Measurements from ENCODE around the gene OR51E1.

OR51E1 gene, protein sequence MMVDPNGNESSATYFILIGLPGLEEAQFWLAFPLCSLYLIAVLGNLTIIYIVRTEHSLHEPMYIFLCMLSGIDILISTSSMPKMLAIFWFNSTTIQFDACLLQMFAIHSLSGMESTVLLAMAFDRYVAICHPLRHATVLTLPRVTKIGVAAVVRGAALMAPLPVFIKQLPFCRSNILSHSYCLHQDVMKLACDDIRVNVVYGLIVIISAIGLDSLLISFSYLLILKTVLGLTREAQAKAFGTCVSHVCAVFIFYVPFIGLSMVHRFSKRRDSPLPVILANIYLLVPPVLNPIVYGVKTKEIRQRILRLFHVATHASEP

DNA sequence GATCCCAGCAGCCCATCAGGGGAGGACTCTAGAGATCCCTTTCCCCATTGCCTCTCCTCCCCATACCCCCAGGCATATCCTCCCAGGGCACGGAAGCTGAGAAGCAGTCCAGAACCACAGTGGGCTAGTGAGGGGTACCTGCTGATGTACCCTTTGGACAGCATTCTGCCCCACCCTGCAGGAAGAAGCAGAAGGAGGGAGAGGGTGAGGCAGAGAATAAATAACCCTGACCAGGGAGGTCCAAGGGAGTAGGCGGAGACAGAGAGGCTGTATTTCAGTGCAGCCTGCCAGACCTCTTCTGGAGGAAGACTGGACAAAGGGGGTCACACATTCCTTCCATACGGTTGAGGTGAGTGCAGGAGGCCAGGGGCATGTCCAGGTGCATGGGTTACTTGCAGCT is at the start of gene OR51E1:
Gene OR51E1, plus strand, starts transcription at position 301 of the 400 bp plus-strand sequence. CDS start 8,545 bp downstream, outside the sequence.
- TF ChIP-seq, protein P1, sequence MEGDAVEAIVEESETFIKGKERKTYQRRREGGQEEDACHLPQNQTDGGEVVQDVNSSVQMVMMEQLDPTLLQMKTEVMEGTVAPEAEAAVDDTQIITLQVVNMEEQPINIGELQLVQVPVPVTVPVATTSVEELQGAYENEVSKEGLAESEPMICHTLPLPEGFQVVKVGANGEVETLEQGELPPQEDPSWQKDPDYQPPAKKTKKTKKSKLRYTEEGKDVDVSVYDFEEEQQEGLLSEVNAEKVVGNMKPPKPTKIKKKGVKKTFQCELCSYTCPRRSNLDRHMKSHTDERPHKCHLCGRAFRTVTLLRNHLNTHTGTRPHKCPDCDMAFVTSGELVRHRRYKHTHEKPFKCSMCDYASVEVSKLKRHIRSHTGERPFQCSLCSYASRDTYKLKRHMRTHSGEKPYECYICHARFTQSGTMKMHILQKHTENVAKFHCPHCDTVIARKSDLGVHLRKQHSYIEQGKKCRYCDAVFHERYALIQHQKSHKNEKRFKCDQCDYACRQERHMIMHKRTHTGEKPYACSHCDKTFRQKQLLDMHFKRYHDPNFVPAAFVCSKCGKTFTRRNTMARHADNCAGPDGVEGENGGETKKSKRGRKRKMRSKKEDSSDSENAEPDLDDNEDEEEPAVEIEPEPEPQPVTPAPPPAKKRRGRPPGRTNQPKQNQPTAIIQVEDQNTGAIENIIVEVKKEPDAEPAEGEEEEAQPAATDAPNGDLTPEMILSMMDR (IDR thresholded peaks at IDR 0.05; ENCODE audit: low read depth, low read length) = no peak

DNA sequence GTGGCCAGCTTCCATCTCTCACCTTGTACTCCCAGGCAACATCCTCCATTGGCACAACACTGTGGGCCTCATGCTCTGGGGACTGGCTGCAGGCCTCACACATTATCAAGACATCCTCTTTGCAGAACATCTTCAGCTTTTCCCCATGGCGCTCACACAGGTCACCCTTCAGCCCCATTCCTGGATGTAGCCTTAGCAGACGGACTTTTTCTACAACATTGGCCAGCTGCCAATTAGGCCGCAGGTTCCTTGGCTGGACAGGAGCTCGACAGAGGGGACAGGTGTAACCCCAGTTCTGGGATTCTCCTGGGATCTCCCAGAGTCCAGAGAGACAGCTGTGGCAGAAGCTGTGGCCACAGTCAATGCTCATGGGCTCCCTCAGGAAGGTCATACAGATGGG is 38.7 kb upstream of the OR51E1 start:
- DNase-seq (ENCODE audit: extremely low read depth, low read depth) = no peak
- TF ChIP-seq, protein P1 (IDR thresholded peaks at IDR 0.05; ENCODE audit: low read depth, low read length) = no peak

More for the DNA sequence above, at the start of gene OR51E1:
- no peak for DNase-seq (ENCODE audit: extremely low read depth, low read depth)

DNA sequence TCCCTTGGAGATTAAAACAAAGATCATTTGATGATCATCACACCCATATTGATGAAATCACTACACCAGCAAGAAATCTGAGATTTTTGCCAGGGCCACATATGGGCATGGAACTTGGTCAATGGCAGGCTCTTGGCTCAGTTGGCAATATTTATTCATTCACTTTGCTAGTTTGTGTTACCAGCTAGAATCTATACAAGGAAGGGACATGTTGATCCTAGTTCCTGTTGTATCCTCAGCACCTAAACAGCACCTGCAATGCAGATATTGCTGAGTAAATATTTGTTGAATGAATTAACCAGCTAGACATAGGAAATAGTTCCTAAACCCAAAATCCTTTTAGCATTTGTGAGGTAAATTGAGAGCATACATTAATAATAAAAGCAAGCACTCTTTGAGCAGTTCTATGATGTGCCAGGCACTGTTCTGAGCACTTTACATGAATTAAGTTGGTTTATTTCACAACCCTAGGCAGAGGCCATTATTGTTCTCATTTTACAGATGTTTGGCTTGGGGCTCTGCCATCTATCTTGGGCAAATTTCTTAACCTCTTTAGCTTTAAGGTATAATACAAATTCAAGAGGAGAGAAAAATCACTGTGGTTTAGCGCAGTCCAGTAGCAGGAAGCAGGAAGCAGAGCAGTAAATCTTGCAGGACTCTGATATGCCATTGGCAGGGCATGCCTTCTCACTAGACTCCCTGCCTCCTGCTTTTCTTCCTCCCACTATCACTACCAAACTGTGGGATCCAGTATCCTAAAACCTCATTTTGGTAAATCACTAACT is 37.4 kb upstream of the OR51E1 start:
- TF ChIP-seq, protein P1 (IDR thresholded peaks at IDR 0.05; ENCODE audit: low read depth, low read length) = no peak

DNA sequence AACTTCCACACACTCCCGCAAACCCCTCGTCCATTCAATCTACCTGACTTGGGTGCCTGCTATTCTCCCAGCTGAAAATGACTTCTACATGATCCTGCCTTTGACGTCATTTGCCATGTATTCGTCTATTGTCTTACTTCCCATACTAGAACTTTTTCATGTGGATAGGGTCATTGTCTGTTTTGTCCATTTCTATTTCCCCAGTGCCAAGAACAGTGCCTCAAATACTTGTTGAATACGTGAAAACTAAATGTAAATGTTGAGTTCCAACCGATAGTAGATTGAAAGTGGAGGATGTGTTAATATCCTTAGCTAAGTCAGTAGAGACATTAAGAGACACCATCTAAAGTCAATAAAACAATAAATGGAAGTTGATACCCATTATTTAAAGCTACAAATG is 36.7 kb upstream of the OR51E1 start:
- no peak for DNase-seq (ENCODE audit: extremely low read depth, low read depth)
- TF ChIP-seq, protein P1 (IDR thresholded peaks at IDR 0.05; ENCODE audit: low read depth, low read length) = no peak

More for the DNA sequence above, 37.4 kb upstream of the OR51E1 start:
- peak; percentile 11 for DNase-seq (ENCODE audit: extremely low read depth, low read depth)

DNA sequence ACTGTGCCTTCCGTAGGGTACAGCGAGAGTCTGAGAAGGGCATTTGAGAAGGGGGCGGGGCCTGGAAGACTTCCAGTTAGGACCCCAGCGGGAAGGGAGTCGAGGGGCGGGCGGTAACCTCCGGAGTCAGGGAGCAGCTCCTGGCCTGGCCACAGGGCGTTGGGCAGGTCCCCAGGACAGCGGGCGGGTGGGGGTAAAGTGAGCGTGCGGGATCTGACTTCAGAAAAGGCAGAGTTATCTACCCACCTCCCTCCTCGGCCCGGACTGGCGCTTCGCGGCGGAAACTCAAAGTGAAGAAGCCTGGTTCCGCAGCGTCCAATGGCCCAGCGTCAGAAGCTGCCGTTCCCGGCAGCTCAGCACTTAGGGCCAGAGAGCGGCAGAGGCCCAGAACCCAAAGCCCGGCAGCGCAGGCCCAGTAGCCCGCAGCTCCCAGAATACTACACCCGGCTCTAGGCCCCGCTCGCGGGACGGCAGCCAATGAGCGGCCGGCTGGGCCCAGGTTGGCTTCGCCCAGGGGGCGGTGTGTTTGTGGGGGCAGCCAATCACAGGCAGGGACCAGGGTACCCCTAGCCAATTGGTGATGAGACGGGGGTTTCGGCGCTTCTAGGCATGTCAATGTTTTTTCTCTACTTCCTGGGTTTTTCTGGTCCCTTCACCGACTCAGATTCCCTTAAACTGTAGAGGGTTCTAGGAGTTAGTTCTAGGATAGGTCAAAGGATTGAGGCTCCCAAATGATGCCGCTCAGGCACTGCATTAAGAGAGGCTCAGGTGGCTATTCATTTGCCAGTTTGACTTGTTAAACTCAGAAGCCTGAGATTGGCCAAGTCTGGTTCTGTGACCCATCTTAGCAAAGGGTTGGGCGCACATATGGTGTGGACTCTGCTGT is 35.8 kb upstream of the OR51E1 start, which contains the start of gene TRIM68:
Gene TRIM68, minus strand, starts transcription at position 451 of the 886 bp plus-strand sequence. CDS start 2,727 bp downstream, outside the sequence.
- DNase-seq (ENCODE audit: extremely low read depth, low read depth) = peak; percentile 88

DNA sequence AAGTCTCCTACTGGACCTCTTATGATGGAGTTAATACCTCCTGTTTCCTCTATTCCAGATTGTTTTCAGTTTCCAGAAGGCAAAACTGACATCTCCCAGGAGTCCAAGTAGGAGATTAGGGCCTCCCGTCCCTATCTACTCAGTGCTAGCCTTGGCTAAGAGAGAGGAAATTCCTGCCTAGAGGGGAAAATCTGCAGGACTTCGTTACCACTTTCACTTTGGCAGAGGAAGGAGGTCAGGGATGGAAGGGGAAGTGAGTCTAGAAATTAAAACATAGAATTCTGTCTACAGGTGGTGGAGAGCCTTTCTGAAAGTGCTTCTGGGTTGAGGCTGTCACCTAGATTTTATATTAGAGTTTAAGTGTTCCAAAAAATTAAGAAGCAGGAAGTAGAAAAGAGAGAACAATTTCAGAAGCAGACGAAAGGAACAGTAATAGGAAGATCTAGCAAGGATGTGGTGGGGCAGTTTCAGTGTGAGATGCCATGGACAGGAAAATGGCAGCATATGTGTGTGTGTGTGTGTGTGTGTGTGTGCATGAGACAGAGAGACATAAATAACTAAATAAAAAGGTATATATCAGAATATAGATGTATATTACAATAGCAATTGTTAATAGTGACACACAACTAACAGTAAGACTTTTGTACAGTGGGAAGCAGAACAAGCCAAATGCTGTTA is 33.4 kb upstream of the OR51E1 start:
- TF ChIP-seq, protein P1 (IDR thresholded peaks at IDR 0.05; ENCODE audit: low read depth, low read length) = no peak
- DNase-seq (ENCODE audit: extremely low read depth, low read depth) = no peak

More for the DNA sequence above, 35.8 kb upstream of the OR51E1 start, which contains the start of gene TRIM68:
- TF ChIP-seq, protein P1 (IDR thresholded peaks at IDR 0.05; ENCODE audit: low read depth, low read length) = no peak

Measured in AG09319 (cell line).